HG02852 (cell line): Measurements from ENCODE around the gene MUC4.
"Not testable (repeated sequence)": the region's sequence is repeated elsewhere in the genome, so short reads cannot be mapped to it uniquely, and the experiment has no call there.

Source experiments
- ATAC-seq: cut with Tn5 transposase; IDR thresholded peaks from one replicate; pipeline ENCODE4 v1.9.1; 2021; ENCODE audit warnings: mild to moderate bottlenecking, moderate library complexity; ENCODE audit not compliant: unreplicated experiment

The MUC4 gene

GRCh38 chr3:195750797-195751520 is 60.8 kb downstream of the MUC4 start:
- no peak for ATAC-seq

GRCh38 chr3:195749101-195749500 is 62.6 kb downstream of the MUC4 start:
- ATAC-seq: not testable (repeated sequence)

- ATAC-seq: no peak
These were observed 63.1 kb downstream of the MUC4 start for GRCh38 chr3:195748661-195749060.

- ATAC-seq: no peak
These were observed 65.0 kb downstream of the MUC4 start for GRCh38 chr3:195746751-195747150.

- ATAC-seq: no peak
These were observed 65.4 kb downstream of the MUC4 start for GRCh38 chr3:195746346-195746745.

GRCh38 chr3:195744437-195744836 is 67.3 kb downstream of the MUC4 start:
- no peak for ATAC-seq

GRCh38 chr3:195739561-195740111 is 72.1 kb downstream of the MUC4 start:
- no peak for ATAC-seq

- no peak for ATAC-seq
These were observed 73.3 kb downstream of the MUC4 start for GRCh38 chr3:195738274-195739044.

GRCh38 chr3:195737782-195738181 is 73.9 kb downstream of the MUC4 start:
- not testable (repeated sequence) for ATAC-seq

- ATAC-seq: no peak
These were observed 74.8 kb downstream of the MUC4 start for GRCh38 chr3:195736866-195737490.

- ATAC-seq: no peak
These were observed 76.6 kb downstream of the MUC4 start for GRCh38 chr3:195735036-195735695.

- no peak for ATAC-seq
These were observed 78.8 kb downstream of the MUC4 start for GRCh38 chr3:195732940-195733339.

- ATAC-seq: no peak
These were observed 80.3 kb downstream of the MUC4 start for GRCh38 chr3:195731356-195731905.

- no peak for ATAC-seq
These were observed 82.1 kb downstream of the MUC4 start for GRCh38 chr3:195729476-195730251.

- not testable (repeated sequence) for ATAC-seq
These were observed 82.9 kb downstream of the MUC4 start for GRCh38 chr3:195728789-195729188.

- ATAC-seq: no peak
These were observed 84.0 kb downstream of the MUC4 start for GRCh38 chr3:195727606-195728195.

- ATAC-seq: not testable (repeated sequence)
These were observed 85.6 kb downstream of the MUC4 start for GRCh38 chr3:195725916-195726740.

- not testable (repeated sequence) for ATAC-seq
These were observed 87.4 kb downstream of the MUC4 start for GRCh38 chr3:195724363-195724762.

- not testable (repeated sequence) for ATAC-seq
These were observed 88.8 kb downstream of the MUC4 start for GRCh38 chr3:195722996-195723345.
